HuH-7.5 (cell line): ENCODE results near the gene ZP1.

Source experiments
- DNase-seq: peaks from one replicate; pipeline ENCODE4 v3.0.0; 2011; ENCODE audit warnings: low spot score

Gene ZP1

DNA sequence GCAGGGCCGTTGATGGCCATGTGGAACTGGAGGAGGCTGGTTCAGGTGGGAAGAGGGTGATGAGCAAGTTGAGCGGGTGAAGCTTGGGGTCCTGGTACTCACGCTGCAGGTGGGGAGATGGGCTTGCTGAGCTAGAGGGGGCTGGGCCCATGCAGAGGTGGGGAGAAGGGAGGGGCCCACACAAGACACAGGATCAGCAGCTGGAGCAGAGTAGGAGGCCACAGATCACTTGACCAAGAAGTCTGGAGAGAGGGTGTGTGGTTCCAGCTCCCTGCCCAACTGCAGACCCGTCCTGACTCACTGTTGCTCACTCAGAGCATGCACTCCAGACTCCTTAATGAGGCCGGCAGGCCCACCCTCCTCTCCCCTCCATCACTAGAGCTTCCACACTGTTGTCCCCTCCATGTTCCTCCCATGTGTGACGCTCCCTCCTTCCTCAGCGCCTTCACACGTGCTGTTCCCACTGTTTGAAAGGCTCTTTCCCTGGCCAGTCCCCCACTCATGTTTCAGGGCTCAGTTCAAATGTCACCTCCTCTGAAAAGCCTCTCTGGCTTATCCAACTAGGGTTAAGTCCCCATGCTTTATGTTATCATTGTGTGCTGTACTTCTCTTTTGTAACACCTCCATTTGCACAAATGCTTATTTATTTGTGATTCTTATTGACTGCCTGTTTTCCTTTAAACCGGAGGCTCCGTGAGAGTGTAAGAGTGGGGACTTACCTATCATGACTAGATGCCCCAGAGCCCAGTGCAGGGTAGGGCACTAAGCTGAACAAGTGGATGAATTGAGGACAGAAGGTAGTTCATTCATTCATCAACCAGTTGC lies 23.1 kb upstream of the ZP1 start:
- DNase-seq = no peak

DNA sequence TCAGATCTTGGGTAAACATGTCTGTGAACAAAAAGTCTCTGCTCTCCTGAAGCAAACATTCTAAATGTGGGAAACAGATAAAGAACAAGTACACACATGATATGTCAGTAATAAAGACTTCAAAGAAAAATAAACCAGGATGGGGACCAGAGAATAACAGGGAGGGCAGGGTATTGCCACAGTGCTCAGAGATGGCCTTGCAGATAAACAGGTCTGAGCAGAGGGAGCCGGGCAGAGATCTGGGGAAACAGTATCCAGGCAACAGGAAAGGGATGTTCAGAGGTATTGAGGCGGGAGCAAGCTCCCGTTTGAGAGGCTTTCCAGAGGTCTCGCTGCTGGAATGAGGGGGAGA lies 22.5 kb upstream of the ZP1 start:
- DNase-seq = no peak

DNA sequence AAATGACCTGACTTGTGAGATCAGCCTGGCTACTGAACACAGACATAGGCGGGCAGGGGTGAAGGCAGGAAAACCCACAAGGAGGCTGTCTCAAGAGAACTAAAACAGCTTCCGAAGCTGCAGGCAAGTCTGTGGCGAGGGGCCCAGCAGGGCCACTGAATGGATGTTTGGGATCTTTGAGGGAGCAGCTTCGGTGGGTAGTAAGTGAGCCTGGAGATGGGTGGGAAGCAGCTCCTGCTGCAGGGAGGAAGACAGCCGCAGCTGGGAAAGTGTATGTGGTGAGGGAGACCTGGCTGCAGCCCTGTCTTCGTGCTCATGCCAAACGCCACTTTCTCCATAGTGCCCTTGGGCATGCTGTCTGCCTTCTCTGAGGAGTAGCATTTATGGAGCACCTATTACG lies 22.0 kb upstream of the ZP1 start:
- no peak for DNase-seq

DNA sequence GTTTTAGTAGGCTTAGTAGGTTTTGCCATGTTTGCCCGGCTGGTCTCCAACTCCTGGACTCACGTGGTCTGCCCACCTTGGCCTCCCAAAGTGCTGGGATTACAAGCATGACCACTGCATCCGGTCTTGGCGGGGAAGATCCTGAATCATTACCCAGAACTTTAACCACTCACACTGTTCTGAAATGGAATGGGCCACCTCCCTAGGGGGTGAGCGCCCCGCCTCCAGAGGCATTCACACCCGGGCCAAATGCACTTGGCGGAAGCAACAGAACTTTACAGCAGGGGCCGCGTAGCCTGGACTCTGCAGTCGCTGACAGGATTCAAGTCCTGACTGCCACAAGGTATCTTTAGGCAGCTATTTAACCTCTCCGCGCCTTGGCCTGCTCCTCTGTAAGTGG lies 20.1 kb upstream of the ZP1 start:
- DNase-seq = no peak

DNA sequence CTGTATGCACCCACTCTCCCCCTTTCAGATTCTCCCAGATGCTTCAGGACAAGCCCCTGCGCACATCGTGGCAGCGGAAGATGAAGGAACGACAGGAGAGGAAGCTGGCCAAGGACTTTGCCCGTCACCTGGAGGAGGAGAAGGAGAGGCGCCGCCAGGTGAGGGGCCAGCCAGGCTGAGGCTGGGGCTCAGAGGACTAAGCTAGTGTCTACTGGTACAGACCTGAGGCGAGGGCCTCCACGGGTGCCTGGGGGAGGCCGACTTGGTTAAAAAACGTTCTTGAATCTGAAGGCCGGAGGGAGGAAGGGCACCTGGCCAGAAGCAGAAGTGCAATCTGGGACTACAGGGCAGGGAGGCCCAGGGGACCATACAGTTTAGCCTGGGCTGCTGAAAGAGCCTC lies 19.4 kb upstream of the ZP1 start:
- DNase-seq = no peak

DNA sequence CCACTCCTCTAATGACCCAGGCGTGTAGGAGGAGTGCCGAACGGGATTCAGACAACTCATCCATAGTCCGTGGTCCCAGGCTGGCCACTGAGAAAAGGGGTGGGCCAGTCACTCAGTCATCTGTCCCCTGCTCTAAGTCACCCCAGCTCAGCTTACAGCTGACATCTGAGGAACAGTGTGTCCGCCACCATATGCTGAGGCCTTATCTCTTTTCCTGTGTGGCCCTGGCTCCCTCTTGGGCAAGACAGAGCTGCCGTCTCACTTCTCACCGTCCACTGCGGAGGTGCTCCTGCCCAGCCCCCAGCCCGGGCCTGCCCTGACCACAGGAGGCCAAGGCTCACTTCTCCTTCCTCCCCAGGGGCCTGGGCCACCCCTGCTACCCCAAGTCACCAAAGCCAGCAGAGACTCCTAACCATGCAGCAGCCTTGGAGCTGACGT lies 18.6 kb upstream of the ZP1 start:
- no peak for DNase-seq

DNA sequence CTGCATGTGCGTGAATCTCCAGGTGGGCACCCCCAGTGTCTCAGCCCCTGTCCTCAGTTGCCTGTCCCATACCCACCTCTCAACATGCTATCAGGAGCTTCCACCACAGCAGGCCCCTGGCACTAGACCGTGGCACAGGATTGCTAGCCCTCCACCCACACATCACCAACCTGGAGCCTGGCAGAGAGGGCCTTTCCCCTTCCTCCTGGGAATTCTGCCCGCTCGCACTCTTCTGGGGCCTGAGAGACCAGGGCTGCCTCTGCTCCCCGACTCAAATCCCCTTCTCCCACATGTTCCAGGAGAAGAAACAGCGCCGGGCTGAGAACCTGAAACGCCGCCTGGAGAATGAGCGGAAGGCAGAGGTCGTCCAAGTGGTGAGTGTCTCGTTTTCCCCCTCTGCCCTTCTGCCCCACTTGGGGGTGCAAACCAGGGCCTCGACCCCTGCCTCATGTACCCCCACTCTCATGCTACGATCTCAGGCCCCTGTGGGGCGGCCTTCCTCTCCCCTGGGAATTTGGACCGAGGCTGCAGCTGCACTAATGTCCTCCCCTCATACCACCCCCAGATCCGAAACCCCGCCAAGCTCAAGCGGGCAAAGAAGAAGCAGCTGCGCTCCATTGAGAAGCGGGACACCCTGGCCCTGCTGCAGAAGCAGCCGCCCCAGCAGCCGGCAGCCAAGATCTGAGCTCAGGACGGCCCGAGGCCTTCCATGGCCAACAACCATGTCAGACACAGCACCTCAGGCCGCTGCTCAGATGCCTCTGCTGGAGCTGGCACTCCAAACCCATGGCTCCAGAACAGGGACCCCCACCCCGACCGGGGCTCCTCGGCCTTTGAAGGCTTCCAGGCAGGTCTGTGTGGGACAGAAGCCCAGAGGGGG lies 17.5 kb upstream of the ZP1 start:
- DNase-seq = no peak

DNA sequence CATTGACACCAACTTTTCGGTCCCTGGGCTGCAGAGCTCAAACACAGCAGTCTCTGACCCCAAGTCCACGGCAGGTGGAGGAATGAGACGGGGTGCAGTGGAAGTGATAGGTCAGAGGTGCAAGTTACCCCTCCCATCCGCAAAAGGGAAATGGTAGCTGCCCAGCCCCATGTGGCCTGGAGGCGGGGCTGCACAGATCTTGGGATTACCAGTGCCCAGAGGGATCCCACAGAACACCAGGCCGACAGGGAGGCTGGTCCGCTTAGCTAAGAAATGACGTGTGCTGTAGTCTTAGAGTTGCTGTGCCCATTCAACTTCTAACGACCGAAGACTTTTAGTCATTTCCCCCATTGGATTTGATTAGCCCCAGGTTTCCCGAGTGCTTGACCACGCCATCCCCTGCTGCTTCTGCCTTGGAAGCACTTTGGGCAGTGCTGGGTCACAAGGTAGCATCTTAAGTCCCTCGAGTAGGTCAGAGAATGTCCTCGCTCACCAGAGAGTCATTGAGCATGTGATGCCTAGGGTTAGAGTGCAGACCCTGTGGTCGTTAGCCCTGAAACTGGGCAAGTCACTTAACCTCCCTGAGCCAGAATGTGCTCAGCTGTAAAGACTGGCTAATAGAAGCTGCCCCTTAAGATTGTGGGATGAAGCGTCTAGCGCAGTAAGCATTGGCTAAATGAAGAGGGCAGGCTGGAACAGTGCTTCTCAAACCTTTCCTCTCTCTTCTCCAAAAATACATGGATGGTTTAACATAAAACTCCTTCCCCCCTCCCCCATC lies 15.8 kb upstream of the ZP1 start:
- peak; percentile 71 for DNase-seq

DNA sequence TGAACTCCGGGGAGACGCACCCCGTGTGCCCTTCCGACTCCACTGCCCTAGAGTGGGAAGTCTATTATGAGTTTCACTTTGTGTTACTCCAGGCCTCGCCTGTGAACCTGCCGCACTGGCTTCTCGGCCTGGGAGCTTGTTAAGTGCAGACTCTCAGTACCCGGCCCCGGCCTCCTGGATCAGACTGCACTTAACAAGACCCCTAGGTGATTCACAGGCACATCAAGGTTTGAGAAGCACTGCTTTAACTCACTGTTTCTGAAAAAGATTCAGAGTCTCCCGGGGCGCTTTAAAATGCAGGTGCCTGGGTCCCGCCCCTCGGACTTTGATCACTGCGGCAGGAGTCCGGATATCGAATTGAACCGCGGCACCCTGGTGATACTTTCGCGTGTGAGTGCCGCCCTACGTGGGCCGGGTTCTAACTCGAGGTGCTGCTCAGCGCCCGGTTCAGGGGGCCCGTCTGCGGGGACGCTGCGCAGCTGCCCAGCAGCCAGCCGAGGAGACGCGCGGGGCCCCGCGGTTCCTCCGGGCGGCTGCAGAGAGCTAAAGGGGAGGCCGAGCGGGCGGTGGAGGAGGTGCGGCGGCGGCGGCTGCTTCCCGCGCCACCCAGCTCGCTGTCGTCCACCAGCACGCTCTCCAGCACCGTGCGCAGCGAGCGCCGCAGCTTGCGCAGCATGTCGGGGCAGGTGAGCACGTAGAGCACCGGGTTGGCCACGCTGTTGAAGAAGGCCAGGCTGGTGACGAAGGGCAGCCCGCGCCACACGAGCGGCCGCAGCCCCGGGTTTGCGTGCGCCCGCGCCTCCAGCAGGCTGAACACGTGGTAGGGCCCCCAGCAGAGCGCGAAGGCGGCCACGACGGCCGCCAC lies 15.0 kb upstream of the ZP1 start:
- DNase-seq = peak; percentile 100

DNA sequence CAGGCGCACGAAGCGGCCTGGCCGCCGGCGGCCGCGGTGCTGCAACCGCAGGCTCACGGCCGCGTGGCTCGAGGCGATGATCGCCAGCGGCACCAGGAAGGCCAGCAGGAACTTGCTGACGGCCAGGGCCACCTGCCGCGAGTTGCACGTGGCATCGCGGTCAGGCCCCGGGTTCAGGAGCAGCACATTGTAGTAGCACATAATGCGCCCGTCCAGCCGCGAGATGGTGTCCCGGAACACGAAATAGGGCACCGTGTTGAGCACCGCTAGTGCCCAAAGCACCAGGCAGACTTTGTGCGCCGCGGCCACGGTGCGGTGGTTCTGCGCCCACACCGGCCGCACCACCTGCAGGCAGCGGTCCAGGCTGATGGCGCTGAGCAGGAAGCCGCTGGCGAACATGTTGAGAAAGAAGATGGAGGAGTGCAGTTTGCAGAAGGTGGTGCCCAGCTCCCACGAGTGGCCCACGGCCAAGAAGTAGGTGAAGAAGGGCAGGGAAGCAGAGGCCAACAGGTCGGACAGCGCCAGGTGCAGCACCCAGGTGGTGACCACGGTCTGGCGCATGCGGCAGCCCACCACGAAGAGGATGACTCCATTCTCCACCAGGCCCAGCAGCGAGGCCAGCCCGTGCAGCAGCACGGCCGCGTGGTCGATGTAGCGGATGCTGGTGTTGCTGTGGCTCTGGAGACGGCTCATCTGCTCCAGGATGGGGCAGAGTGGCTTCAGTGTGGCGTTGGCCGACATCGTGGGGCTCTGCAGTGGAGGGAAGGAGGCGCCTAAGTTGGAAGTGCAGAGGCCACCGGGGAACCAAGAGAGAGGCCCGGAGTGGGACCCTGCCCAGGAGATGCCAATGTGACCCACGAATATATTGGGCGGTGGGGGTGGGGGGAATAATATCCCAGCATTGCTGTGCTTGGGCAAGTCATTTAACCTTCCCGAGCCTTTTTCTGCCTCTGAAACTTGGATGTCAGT lies 14.1 kb upstream of the ZP1 start:
- DNase-seq = no peak

DNA sequence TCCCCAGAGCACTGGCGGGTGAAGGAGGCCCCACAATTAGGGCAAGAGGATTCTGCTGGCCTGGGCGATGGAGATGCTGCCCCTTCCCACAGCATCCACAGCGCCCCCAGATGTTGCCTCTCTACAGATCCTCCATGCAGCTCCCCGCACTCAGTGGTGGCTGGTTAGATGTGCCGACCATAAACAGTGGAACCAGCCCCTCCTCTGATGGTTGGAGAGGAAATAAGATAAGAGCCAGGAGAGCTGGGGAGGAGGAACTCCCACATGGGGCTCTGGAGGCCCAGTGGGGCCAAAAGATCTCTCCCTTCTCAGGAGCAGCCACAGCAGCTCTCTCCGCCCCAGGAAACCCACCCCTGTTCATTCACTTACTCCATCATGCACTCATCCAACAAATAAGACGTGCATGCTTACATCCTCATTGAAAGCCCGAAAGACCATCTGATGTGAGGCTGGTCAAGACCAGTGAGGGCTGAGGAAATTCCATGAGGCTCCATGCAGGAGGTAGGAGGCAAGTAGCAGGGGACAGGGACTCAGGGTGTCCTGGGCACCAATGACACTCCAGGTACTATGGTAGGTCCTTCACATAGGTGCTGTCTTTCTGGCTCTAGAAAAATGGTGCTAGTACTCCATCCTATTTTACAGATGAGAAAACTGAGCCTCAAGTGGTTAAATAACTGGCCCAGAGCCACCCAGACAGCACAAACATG lies 13.0 kb upstream of the ZP1 start:
- DNase-seq = no peak

DNA sequence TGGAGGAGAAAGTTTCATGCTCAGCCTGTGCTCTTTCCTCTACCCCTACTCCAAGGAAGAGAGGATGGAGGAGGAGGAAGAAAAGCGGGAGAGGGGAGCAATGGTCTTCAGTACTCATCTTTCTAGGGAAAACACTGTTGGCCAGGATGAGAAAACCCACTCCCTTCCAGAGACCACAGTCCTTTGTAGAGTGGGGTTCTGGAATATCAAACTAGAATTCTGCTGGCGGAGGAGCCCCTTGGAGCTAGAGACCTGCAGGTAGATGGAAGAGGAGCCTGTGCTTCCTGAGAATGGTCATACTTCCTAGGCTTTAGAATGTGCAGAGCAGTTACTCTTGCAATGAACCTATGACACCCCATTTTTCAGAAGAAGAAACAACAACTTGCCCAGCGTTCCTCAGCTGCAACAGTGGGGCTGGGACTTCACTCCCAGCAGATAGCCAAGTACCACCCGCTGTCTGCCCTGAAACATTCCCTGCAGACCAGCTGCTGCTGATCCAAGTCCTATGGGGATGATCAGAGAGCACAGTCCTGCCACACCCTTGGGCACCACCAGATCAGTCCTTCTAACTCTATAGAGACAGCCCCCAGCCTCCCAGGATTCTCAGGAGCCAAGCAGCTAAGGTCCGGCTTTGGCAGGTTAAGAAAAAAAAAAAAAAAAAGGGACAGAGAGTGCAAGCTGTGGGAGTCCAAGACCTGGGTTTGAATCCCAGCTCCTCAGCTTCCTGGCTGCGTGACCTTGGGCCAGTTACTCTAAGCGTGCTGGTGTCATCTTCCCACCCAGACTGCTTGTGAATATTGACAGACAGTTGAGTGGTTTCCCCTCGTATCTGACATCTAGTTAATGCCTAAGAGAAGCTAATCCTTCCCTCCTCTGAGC lies 12.3 kb upstream of the ZP1 start:
- DNase-seq = peak; percentile 71

DNA sequence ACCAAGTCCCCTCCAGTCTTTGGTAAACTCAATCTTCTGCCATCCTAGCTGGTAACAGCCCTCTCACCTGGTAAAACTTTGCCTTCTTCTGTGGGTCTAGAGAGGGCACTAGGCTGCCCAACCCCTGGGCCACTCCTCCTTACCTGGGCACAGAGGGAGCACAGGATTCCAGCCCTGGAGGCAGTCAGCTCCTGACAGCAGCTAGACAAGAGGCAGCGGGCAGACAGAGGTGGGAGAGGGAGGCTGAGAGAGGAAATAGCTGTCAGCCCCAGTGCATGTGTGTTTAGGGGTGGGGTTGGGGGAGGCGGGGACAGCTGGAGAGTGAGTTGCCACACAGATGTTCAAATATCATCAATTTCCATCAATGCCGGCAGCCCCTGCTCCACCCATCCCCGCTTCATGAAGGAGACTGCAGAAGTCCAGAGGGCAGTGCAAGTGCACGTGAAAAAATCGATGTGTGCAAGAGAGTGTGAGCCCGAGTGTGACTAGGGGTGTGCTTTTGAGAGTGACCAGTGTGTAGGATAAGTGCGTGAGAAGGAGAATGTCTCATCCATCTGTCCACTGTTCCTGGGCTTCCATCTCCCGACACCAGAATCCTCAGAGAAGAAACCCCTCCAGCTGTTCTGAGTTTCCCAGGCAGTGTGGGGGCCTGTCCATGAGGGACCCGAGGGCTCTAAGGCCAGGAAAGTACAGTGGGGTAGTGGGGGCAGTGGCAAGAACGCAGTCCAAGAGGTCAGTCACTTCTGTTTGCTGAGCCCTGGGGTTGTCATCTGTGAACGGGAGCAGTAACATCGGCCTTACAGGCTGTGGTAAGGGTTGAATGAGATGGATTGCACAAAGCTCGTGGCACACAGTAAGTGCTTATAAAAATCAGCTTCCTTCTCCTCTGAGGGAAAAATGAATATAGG lies 11.4 kb upstream of the ZP1 start, which contains the start of gene PTGDR2:
Gene PTGDR2, minus strand, starts transcription at position 225 of the 908 bp plus-strand sequence. CDS start 2,228 bp downstream, outside the sequence.
- peak; percentile 97 for DNase-seq

DNA sequence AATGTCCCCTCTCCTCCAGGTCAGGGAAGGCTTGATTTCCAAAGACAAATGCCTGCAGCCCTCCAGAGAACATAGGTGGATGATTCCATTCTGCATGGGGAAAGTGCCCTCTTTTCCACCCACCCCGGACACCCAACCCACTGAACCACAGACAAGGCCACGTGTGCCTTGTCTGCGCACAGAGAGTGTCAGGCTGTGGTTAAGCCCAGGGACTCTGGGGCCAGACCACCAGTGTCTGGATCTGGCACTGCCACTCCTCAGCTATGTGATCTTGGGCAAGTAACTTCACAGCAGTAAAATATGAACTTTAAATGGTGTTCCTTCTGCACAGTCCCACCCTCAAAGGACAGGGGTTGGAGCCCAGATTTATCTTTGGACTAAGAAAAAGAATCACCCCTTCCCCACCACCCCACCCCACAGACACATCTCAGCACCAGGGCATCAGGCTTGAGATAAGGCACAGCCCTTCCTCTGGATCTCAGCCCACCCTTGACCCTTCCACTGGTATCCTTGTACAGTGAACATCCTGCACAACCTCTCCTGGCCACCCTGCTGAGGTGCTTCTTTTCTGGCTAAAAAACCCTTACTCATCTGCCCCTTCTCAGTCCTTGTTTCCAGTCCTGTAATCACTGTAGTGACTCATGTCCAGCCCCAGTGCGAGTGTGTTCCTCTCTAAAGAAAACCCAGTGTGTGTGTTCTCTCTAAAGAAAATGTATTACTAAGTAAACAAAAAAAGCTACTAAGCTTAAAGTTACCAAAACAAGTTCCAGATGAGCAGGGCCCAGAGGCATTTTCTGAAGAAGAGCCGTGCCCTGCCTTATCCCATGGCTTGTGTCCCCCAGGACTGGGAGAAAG lies 9.7 kb upstream of the ZP1 start:
- DNase-seq = no peak

DNA sequence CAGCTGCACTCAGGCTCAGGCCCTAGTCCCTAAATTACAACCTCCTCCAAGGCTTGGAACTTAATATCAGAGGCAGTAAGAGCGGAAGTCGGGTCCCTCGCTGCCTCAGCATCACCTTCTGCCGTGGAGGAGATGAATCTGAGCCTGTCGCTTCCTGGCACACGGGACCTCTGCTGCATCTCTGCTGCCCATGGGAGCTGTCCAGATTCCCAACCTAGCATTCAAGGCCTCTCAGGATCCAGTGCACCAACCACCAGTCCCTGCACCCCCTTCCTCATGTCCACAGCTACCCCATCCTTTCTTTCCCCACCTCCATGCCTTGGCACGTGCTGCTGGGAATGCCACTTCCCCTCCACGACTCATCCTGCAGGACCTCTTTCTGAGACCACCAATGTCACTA lies 9.1 kb upstream of the ZP1 start:
- no peak for DNase-seq

DNA sequence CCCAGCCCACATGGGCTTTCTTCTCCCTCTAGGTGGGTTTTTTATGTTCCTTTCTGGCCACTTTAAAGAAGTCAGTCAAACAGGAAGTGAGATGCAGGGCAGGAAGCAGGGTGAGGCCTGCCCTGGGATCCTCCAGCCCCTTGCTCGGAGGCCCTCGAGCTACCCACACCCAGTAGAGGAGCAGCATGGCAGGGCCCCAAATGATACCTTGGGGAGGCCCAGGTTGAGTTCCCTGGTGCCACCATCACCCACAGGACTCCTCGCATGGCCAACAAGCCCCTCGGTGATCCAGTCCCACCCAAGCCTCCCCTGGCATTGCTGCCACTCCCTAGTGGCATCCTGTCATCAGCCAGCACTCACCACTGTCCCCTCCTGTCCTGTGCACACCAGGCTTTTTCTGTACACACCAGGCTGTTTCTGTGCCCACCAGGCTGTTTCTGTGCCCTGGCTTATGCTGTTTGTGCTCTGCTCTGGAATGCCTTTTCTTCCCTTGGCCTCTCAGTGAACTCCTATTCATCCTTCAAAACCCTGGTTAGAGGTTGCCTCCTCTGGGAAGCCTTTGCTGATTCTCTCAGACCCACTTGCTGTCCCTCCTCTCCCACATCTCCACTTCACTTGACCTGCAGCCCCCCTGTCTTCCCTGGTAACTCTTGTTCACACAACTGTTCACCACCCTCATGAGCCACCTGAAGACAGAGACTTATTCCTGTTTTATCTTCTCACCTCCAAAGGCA lies 8.4 kb upstream of the ZP1 start:
- no peak for DNase-seq
